Stimulated activated CD4-positive, alpha-beta T cell treated with anti-CD3 and anti-CD28 coated beads, TNF-alpha, amount 100 ng/mL, for 1 hour (primary cell): ENCODE measurements around the gene P2RX5.

Experiments
- DNase-seq, 3 donors: peaks; one replicate each; pipeline ENCODE4 v3.0.0-alpha.2; 2020; ENCODE audit warnings: low read depth in 3 of 3, low spot score in 1 of 3

P2RX5 gene

DNA sequence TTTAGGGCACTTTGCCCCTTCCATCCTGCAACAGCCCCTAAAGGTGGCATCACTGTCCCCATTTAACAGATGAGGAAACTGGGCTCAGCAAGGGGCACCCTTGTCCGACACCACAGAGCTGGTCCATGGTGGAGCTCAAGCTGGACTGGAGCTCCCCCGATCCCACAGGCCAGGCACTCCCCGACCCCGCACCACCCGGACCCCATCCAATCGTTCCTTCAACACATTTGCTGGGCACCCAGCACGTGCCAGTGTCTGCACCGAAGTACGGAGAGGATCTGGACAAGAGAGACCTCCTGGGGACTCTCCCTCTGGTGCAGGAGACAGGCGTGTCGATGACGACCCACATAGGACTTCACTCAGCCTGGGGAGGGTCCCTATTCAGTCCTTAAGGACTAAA is 13.9 kb downstream of the P2RX5 start:
- DNase-seq, result no peak

DNA sequence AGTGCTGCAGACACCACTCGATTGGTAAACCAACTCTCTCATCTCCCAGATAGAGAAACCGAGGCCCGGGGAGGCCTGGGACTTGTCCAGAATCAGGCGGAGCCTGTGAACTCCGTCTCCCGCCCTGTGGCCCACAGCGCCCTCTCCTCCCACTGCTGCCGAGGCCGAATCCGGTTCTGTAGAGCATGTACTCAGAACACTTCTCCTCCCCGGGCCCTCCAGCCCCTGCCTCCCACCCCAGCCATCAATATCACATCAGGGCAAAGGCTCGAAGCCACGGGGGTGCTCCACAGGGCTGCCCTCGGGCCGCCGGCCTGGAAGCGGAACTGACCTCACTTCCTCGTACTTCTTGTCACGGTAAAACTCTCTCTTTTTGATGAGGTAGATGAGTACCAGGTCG is 14.4 kb downstream of the P2RX5 start:
- no peak for DNase-seq

- DNase-seq, result no peak
Observed at GRCh38 chr17:3681057-3681456, 14.9 kb downstream of the P2RX5 start.

- DNase-seq, result no peak
Observed at GRCh38 chr17:3679531-3680126, 16.3 kb downstream of the P2RX5 start.

GRCh38 chr17:3678821-3679530 is 17.0 kb downstream of the P2RX5 start:
- DNase-seq, result no peak

GRCh38 chr17:3678095-3678820 is 17.7 kb downstream of the P2RX5 start:
- no peak for DNase-seq

GRCh38 chr17:3675886-3676285 is 20.1 kb downstream of the P2RX5 start:
- DNase-seq, result no peak

DNA sequence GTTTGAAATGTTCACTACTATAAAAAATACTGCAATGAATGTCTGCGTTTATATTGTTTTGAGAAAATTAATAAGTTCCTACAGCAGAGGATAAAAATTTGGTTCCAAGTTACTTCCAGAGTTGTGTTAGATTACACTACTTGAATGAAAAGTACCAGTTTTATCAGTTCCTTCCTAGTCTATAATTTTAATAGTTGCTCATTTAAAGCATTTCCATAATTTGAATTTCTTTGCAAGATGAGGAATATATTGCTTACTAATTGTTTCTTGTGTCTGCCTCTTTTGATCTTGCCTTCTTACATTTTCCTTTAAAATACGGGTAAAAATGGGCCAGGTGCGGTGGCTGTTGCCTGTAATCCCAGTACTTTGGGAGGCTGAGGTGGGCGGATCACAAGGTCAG is 23.4 kb downstream of the P2RX5 start:
- DNase-seq, result no peak

- DNase-seq, result no peak
Observed at GRCh38 chr17:3669548-3669947, 26.4 kb downstream of the P2RX5 start.

DNA sequence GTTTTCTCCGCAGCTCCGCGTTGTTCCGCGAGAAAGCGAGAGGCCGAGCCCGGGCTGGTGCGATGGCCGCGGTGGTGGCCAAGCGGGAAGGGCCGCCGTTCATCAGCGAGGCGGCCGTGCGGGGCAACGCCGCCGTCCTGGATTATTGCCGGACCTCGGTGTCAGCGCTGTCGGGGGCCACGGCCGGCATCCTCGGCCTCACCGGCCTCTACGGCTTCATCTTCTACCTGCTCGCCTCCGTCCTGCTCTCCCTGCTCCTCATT is 26.9 kb downstream of the P2RX5 start:
- no peak for DNase-seq

- DNase-seq, result peak; percentile 97 to 99 (median 98)
Observed at GRCh38 chr17:3668279-3669084, 27.5 kb downstream of the P2RX5 start, which contains the start of the genes EMC6 and TAX1BP3. Gene EMC6, plus strand, starts transcription at chr17:3668812. Its CDS starts 335 bp downstream, at chr17:3669147. Gene TAX1BP3, minus strand, starts transcription at chr17:3668578. Its CDS starts 52 bp downstream, at chr17:3668526.

DNA sequence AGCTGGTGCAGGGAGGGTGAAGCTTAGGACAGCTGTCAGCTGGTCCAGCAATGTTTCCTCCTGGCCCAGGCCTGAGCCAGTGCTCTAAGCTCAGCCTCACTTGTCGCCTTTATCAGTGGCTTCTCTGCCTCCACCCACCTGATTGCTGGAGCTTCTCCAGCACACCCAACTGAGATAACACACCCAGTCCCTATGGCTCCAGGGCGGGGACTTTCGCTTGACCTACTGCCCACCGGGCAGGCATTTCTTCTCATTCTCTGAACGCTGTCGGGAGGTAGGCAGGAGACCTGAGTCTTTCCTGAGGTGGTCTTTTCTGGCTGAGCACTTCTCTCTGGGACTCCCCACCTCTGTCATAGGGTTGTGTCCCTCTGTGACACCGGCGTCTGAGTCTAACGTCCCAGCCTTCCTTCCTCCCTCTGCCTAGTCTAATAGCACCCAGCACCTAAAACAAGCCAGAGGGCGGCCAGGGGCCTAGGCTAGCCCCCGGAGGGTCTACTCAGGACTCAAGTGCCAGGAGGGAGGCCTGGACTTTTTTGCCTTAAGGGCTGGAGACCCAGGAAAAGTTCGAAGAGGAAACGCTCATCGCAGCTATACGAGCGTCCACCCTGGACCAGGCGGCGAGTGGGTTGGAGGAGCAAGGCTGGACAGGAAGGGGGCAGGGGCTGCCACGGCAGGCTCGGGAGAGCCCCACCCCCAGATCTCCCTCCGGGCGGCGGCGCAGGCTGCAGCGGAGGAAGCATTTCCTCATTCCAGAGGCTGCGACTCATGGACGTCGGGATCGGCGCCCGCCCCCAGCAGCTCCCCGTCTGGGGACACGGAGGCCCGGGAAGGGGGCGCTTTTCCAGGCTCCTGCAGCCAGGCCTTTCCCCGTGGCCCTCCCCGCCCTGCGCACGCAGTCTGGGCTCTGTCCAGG is 28.3 kb downstream of the P2RX5 start:
- no peak for DNase-seq

DNA sequence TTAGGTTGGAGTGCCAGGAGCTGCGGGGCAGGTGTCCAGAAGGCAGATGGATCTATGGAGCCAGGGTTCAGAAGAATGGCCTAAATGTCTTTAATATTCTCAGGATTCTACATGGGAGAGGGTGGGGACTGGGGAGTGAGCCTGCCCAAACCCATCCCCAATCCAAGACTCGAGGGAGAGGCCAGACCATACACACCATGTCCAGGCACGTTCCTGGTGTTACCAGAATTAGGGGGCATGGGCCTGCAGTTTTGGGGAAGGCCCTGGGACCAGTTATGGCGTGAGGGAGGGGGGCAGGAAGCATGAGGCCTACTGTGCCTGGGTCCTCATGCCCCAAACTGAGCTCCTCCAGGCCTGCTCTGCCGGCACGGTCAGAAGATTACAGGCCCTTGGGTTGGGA is 29.4 kb downstream of the P2RX5 start:
- no peak for DNase-seq

GRCh38 chr17:3665834-3666233 is 30.1 kb downstream of the P2RX5 start:
- DNase-seq, result no peak

- no peak for DNase-seq
Observed at GRCh38 chr17:3663102-3664011, 32.6 kb downstream of the P2RX5 start.

GRCh38 chr17:3660311-3660891 is 35.6 kb downstream of the P2RX5 start:
- DNase-seq, result no peak

DNA sequence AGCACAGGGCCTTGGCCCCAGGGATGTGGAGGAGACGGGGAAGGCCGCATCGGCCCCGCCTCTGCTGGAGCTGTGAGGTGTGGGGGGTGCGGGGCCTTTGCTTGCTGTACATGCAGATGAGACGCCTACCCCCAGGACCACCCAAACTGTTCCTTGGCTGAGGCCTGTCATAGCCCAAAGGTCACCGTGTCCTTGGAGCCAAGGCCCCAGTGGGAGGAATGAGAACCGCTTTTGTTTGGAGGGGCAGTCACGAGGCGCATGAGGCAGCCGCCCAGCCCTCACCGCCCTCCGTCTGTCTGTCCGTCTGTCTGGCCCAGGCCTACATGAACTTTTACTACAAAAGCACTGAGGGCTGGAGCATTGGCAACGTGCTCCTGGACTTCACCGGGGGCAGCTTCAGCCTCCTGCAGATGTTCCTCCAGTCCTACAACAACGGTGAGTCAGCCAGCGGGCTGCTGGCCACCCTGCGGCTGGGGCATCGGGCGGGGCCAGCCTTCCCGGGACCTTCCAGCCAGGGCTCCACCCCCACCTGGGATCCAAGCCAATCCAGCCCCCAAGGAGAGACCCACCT is 36.3 kb downstream of the P2RX5 start:
- no peak for DNase-seq

DNA sequence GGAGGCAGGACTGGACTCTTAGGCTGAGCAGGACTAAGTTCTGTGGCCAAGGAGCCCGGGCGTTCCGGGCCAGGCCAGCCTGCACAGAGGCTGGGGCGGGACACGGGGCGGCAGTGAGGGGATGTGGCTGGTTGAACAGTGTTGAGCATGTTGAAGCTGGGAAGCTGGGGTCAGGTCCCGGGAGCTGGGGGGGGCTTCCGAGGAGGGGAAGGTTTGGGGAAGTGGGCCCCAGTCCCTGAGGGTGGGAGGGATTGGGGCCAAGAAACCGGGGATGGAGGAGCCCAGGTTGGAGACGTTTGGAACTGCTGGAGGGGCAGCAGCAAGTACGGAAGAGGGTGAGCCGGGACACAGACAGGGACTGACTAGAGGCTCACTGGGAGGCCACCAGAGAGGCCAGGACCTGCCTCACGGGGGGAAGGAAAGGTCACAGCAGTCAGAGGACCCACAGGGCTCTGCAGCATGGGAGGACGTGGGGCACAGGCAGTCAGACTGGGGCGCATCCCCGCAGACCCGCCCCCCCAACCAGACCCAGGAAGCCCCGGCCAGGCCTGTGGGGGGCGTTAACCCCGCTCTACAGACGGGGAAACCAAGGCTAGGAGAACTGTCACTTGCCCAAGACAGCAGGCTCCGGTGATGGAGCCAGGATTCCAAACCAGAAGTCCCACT is 37.0 kb downstream of the P2RX5 start:
- no peak for DNase-seq
